GM23338 (cell line): Measurements from ENCODE around the gene BCAS3. TPM values are rescaled to one million over a fixed set of nuclear protein-coding genes. Genes with fewer than 3 reads are reported as not detected.

Experiments used
- ATAC-seq: fragments of 200-7000 bp; cut with Tn5 transposase; 3 replicates; pipeline ENCODE4 v1.9.1; 2020
- DNase-seq: peaks from one replicate; pipeline ENCODE4 v3.0.0-alpha.2; 2015; ENCODE audit warnings: low spot score
- H2AFZ ChIP-seq: fragments of 200-600 bp; sonication (generic); 2 replicates; pipeline ENCODE4 v1.8.0; 2016; ENCODE audit warnings: antibody characterized with exemption, mild to moderate bottlenecking, moderate library complexity
- H3F3A ChIP-seq: fragments of 200-600 bp; sonication (generic); replicated peaks from 2 replicates; pipeline ENCODE4 v1.8.0; 2017; ENCODE audit warnings: antibody characterized with exemption, mixed run types, low read depth
- H3K27ac ChIP-seq: fragments of 200-600 bp; sonication (generic); 2 replicates; pipeline ENCODE4 v1.6.1; 2016; ENCODE audit warnings: low read depth
- H3K27me3 ChIP-seq: fragments of 200-600 bp; sonication (generic); 2 replicates; pipeline ENCODE4 v1.8.0; 2016; ENCODE audit warnings: mild to moderate bottlenecking, mixed run types, moderate library complexity; ENCODE audit not compliant: insufficient read depth
- H3K36me3 ChIP-seq: fragments of 200-600 bp; sonication (generic); 2 replicates; pipeline ENCODE4 v1.8.0; 2016; ENCODE audit warnings: mild to moderate bottlenecking; ENCODE audit not compliant: insufficient read depth
- H3K4me1 ChIP-seq: fragments of 200-600 bp; sonication (generic); 2 replicates; pipeline ENCODE4 v1.8.0; 2016; ENCODE audit warnings: mild to moderate bottlenecking, moderate library complexity; ENCODE audit not compliant: insufficient read depth
- H3K4me2 ChIP-seq: fragments of 200-600 bp; sonication (generic); 2 replicates; pipeline ENCODE4 v1.7.1; 2017; ENCODE audit warnings: mixed run types
- H3K4me3 ChIP-seq: fragments of 200-600 bp; sonication (generic); 2 replicates; pipeline ENCODE4 v1.6.1; 2016; ENCODE audit warnings: mixed run types
- H3K79me2 ChIP-seq: fragments of 200-600 bp; sonication (generic); replicated peaks from 2 replicates; pipeline ENCODE4 v1.8.0; 2017; ENCODE audit warnings: mild to moderate bottlenecking; ENCODE audit not compliant: insufficient read depth
- H3K9me2 ChIP-seq: fragments of 200-600 bp; sonication (generic); 2 replicates; pipeline ENCODE4 v1.8.0; 2017; ENCODE audit not compliant: insufficient read depth
- H4K20me1 ChIP-seq: fragments of 200-600 bp; sonication (generic); replicated peaks from 2 replicates; pipeline ENCODE4 v1.8.0; 2017; ENCODE audit warnings: mild to moderate bottlenecking; ENCODE audit not compliant: insufficient read depth
- H3K27ac Mint-ChIP-seq: 2 replicates; pipeline ENCODE4 v1.8.0; 2020; ENCODE audit warnings: inconsistent platforms, mild to moderate bottlenecking, moderate library complexity, mixed read lengths
- H3K27me3 Mint-ChIP-seq: 3 replicates; pipeline ENCODE4 v1.8.0; 2022; ENCODE audit warnings: low read depth, mild to moderate bottlenecking, moderate library complexity, mixed read lengths, inconsistent platforms; ENCODE audit not compliant: insufficient read depth, poor library complexity
- H3K36me3 Mint-ChIP-seq: 3 replicates; pipeline ENCODE4 v1.8.0; 2021; ENCODE audit warnings: low read depth, mild to moderate bottlenecking, inconsistent platforms, moderate library complexity, mixed read lengths
- H3K4me1 Mint-ChIP-seq: 3 replicates; pipeline ENCODE4 v1.8.0; 2020; ENCODE audit warnings: mild to moderate bottlenecking, inconsistent platforms, mixed read lengths
- H3K4me3 Mint-ChIP-seq: 3 replicates; pipeline ENCODE4 v1.8.0; 2021; ENCODE audit warnings: moderate library complexity, mild to moderate bottlenecking, inconsistent platforms, mixed read lengths
- H3K9me3 Mint-ChIP-seq: 3 replicates; pipeline ENCODE4 v1.8.0; 2020; ENCODE audit warnings: moderate library complexity, mild to moderate bottlenecking, inconsistent platforms, mixed read lengths
- JUNB ChIP-seq: IDR thresholded peaks from one replicate; pipeline ENCODE4 v1.6.1; 2016; ENCODE audit warnings: antibody characterized with exemption; ENCODE audit not compliant: unreplicated experiment
- NANOG ChIP-seq: IDR thresholded peaks from 2 replicates; pipeline ENCODE4 v1.6.1; 2016; ENCODE audit warnings: antibody characterized with exemption, borderline replicate concordance
- STAT1 ChIP-seq: IDR thresholded peaks from one replicate; pipeline ENCODE4 v1.6.1; 2016; ENCODE audit warnings: antibody characterized with exemption; ENCODE audit not compliant: unreplicated experiment
- ZNF331 ChIP-seq: fragments of 250-450 bp; sonication (Bioruptor Pico); IDR thresholded peaks from 2 replicates; pipeline ENCODE4 v1.5.0; 2020; ENCODE audit warnings: low read depth, mild to moderate bottlenecking, moderate library complexity
- polyA plus RNA-seq: library from polyadenylated mRNA; unstranded; fragments of >200 nt; fragmentation: Nextera tagmentation; extraction: Ambion mirVana; gene quantifications from 2 replicates; pipeline ENCODE4 v1.2.1, GENCODE V29; 2016
- total RNA-seq: library from RNA; depleted of rRNA; stranded (reverse); fragments of >200 nt; shearing (Covaris generic); gene quantifications from 2 replicates; pipeline ENCODE4 v1.2.3, GENCODE V29; 2014
- TF ChIP-seq, protein P1 (sequence below): IDR thresholded peaks from 2 replicates; pipeline ENCODE4 v1.6.1; 2016; ENCODE audit warnings: antibody characterized with exemption
- TF ChIP-seq, protein P2 (sequence below): IDR thresholded peaks from one replicate; pipeline ENCODE4 v1.6.1; 2018; ENCODE audit warnings: antibody characterized with exemption; ENCODE audit not compliant: unreplicated experiment
- TF ChIP-seq, protein P3 (sequence below), 2 experiments: fragments of 200-600 bp in 1 of 2; sonication (generic) in 1 of 2; conservative IDR thresholded peaks; 2 replicates each; pipeline versions ENCODE4 v1.5.1 to v1.6.1; 2016 to 2017; ENCODE audit warnings: antibody characterized with exemption in 2 of 2, low read depth in 2 of 2, mild to moderate bottlenecking in 2 of 2, moderate library complexity in 1 of 2
- TF ChIP-seq, protein P4 (sequence below): fragments of 250-450 bp; sonication (Bioruptor Pico); IDR thresholded peaks from 2 replicates; pipeline ENCODE4 v1.5.0; 2020; ENCODE audit warnings: mild to moderate bottlenecking, moderate library complexity

The BCAS3 gene
- total and polyA plus RNA-seq, 2 experiments from 2014 or later: 8.2 to 28.0 TPM

DNA sequence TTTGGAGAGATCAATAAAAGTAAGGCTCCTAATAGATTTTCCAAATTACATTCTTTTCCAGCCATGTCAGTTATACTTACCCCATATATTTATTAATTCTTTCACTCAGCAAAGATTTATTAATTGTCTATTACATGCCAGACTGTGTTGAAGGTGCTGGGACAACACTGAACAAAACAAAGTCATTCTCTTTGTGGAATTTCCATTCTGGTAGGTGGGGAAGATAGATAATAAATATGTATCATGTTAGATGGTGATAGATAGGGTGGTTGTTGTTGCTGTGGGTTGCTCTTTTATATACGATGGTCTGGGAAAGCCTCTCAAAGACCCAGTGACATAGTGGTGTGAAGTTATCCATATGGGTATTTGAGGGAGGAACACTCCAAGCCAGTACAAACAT is 39.1 kb downstream of the BCAS3 start:
- Mint-ChIP-seq H3K27me3 (no peaks in the 10 kb centered on the region), H3K4me1 (no peaks in the 10 kb centered on the region; the same call in 2 of the 3 replicates), H3K27ac (no peak overlapping the region), H3K4me3 (no peak overlapping the region), H3K36me3 (no peaks in the 10 kb centered on the region), H3K9me3 (no peaks in the 10 kb centered on the region)
- no peaks in the 10 kb centered on the region for H3K27me3 ChIP-seq
- H3K36me3 ChIP-seq: no peaks in the 10 kb centered on the region
- no peak for ATAC-seq
- H3K27ac ChIP-seq: no peak overlapping the region
- no peaks in the 10 kb centered on the region for H3K79me2 ChIP-seq
- H3K4me3 ChIP-seq: no peak overlapping the region
- H4K20me1 ChIP-seq: no peaks in the 10 kb centered on the region
- TF ChIP-seq, protein P1, sequence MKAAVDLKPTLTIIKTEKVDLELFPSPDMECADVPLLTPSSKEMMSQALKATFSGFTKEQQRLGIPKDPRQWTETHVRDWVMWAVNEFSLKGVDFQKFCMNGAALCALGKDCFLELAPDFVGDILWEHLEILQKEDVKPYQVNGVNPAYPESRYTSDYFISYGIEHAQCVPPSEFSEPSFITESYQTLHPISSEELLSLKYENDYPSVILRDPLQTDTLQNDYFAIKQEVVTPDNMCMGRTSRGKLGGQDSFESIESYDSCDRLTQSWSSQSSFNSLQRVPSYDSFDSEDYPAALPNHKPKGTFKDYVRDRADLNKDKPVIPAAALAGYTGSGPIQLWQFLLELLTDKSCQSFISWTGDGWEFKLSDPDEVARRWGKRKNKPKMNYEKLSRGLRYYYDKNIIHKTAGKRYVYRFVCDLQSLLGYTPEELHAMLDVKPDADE: no peak
- TF ChIP-seq STAT1 (no peak), ZNF331 (CRISPR knock-in tag) (no peak), NANOG (no peak), JUNB (no peak)
- TF ChIP-seq, protein P2, sequence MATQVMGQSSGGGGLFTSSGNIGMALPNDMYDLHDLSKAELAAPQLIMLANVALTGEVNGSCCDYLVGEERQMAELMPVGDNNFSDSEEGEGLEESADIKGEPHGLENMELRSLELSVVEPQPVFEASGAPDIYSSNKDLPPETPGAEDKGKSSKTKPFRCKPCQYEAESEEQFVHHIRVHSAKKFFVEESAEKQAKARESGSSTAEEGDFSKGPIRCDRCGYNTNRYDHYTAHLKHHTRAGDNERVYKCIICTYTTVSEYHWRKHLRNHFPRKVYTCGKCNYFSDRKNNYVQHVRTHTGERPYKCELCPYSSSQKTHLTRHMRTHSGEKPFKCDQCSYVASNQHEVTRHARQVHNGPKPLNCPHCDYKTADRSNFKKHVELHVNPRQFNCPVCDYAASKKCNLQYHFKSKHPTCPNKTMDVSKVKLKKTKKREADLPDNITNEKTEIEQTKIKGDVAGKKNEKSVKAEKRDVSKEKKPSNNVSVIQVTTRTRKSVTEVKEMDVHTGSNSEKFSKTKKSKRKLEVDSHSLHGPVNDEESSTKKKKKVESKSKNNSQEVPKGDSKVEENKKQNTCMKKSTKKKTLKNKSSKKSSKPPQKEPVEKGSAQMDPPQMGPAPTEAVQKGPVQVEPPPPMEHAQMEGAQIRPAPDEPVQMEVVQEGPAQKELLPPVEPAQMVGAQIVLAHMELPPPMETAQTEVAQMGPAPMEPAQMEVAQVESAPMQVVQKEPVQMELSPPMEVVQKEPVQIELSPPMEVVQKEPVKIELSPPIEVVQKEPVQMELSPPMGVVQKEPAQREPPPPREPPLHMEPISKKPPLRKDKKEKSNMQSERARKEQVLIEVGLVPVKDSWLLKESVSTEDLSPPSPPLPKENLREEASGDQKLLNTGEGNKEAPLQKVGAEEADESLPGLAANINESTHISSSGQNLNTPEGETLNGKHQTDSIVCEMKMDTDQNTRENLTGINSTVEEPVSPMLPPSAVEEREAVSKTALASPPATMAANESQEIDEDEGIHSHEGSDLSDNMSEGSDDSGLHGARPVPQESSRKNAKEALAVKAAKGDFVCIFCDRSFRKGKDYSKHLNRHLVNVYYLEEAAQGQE: no peak
- TF ChIP-seq, protein P3, sequence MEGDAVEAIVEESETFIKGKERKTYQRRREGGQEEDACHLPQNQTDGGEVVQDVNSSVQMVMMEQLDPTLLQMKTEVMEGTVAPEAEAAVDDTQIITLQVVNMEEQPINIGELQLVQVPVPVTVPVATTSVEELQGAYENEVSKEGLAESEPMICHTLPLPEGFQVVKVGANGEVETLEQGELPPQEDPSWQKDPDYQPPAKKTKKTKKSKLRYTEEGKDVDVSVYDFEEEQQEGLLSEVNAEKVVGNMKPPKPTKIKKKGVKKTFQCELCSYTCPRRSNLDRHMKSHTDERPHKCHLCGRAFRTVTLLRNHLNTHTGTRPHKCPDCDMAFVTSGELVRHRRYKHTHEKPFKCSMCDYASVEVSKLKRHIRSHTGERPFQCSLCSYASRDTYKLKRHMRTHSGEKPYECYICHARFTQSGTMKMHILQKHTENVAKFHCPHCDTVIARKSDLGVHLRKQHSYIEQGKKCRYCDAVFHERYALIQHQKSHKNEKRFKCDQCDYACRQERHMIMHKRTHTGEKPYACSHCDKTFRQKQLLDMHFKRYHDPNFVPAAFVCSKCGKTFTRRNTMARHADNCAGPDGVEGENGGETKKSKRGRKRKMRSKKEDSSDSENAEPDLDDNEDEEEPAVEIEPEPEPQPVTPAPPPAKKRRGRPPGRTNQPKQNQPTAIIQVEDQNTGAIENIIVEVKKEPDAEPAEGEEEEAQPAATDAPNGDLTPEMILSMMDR (conservative IDR thresholded peaks at IDR 0.05; ENCODE audit: low read depth in 2 of 2): no peak
- TF ChIP-seq, protein P4, sequence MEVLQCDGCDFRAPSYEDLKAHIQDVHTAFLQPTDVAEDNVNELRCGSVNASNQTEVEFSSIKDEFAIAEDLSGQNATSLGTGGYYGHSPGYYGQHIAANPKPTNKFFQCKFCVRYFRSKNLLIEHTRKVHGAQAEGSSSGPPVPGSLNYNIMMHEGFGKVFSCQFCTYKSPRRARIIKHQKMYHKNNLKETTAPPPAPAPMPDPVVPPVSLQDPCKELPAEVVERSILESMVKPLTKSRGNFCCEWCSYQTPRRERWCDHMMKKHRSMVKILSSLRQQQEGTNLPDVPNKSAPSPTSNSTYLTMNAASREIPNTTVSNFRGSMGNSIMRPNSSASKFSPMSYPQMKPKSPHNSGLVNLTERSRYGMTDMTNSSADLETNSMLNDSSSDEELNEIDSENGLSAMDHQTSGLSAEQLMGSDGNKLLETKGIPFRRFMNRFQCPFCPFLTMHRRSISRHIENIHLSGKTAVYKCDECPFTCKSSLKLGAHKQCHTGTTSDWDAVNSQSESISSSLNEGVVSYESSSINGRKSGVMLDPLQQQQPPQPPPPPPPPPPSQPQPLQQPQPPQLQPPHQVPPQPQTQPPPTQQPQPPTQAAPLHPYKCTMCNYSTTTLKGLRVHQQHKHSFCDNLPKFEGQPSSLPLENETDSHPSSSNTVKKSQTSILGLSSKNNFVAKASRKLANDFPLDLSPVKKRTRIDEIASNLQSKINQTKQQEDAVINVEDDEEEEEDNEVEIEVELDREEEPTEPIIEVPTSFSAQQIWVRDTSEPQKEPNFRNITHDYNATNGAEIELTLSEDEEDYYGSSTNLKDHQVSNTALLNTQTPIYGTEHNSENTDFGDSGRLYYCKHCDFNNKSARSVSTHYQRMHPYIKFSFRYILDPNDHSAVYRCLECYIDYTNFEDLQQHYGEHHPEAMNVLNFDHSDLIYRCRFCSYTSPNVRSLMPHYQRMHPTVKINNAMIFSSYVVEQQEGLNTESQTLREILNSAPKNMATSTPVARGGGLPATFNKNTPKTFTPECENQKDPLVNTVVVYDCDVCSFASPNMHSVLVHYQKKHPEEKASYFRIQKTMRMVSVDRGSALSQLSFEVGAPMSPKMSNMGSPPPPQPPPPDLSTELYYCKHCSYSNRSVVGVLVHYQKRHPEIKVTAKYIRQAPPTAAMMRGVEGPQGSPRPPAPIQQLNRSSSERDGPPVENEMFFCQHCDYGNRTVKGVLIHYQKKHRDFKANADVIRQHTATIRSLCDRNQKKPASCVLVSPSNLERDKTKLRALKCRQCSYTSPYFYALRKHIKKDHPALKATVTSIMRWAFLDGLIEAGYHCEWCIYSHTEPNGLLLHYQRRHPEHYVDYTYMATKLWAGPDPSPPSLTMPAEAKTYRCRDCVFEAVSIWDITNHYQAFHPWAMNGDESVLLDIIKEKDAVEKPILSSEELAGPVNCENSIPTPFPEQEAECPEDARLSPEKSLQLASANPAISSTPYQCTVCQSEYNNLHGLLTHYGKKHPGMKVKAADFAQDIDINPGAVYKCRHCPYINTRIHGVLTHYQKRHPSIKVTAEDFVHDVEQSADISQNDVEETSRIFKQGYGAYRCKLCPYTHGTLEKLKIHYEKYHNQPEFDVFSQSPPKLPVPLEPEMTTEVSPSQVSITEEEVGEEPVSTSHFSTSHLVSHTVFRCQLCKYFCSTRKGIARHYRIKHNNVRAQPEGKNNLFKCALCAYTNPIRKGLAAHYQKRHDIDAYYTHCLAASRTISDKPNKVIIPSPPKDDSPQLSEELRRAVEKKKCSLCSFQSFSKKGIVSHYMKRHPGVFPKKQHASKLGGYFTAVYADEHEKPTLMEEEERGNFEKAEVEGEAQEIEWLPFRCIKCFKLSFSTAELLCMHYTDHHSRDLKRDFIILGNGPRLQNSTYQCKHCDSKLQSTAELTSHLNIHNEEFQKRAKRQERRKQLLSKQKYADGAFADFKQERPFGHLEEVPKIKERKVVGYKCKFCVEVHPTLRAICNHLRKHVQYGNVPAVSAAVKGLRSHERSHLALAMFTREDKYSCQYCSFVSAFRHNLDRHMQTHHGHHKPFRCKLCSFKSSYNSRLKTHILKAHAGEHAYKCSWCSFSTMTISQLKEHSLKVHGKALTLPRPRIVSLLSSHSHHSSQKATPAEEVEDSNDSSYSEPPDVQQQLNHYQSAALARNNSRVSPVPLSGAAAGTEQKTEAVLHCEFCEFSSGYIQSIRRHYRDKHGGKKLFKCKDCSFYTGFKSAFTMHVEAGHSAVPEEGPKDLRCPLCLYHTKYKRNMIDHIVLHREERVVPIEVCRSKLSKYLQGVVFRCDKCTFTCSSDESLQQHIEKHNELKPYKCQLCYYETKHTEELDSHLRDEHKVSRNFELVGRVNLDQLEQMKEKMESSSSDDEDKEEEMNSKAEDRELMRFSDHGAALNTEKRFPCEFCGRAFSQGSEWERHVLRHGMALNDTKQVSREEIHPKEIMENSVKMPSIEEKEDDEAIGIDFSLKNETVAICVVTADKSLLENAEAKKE (CRISPR knock-in tag): no peak
- no peak overlapping the region for H3K4me2 ChIP-seq
- no peak overlapping the region for H2AFZ ChIP-seq
- no peaks in the 10 kb centered on the region for H3K9me2 ChIP-seq
- H3K4me1 ChIP-seq: no peaks in the 10 kb centered on the region
- H3F3A ChIP-seq: no peaks in the 10 kb centered on the region
- no peak for DNase-seq
